ENCODE data around the gene ALPL. TPM values are rescaled to one million over a fixed set of nuclear protein-coding genes. Genes with fewer than 3 reads are reported as not detected.
"Not testable (repeated sequence)": the region's sequence is repeated elsewhere in the genome, so short reads cannot be mapped to it uniquely, and the experiment has no call there.

Gene ALPL
- total RNA-seq, 1 donor = 0.81 TPM

- DNase-seq (ENCODE audit: low read depth in 2 of 3, low spot score in 2 of 3) = no peak
Measured at GRCh38 chr1:21553116-21553926, 44.1 kb downstream of the ALPL start.

- no peak for DNase-seq (ENCODE audit: low read depth in 2 of 3, low spot score in 2 of 3)
Measured at GRCh38 chr1:21559788-21560567, 50.8 kb downstream of the ALPL start.

- DNase-seq (ENCODE audit: low read depth in 2 of 3, low spot score in 2 of 3) = no peak
Measured at GRCh38 chr1:21560916-21561638, 51.9 kb downstream of the ALPL start.

- DNase-seq (ENCODE audit: low read depth in 2 of 3, low spot score in 2 of 3) = no peak
Measured at GRCh38 chr1:21562896-21563295, 53.7 kb downstream of the ALPL start.

- DNase-seq (ENCODE audit: low read depth in 2 of 3, low spot score in 2 of 3) = no peak
Measured at GRCh38 chr1:21563971-21564370, 54.7 kb downstream of the ALPL start.

- DNase-seq (ENCODE audit: low read depth in 2 of 3, low spot score in 2 of 3) = no peak
Measured at GRCh38 chr1:21564521-21565095, 55.4 kb downstream of the ALPL start.

GRCh38 chr1:21565285-21565684 is 56.1 kb downstream of the ALPL start:
- DNase-seq (ENCODE audit: low read depth in 2 of 3, low spot score in 2 of 3) = no peak

GRCh38 chr1:21566361-21566760 is 57.1 kb downstream of the ALPL start:
- DNase-seq (ENCODE audit: low read depth in 2 of 3, low spot score in 2 of 3) = not testable (repeated sequence)

GRCh38 chr1:21567241-21568005 is 58.2 kb downstream of the ALPL start:
- no peak for DNase-seq (ENCODE audit: low read depth in 2 of 3, low spot score in 2 of 3)

GRCh38 chr1:21568006-21568746 is 59.0 kb downstream of the ALPL start:
- no peak for DNase-seq (ENCODE audit: low read depth in 2 of 3, low spot score in 2 of 3)

GRCh38 chr1:21568809-21569385 is 59.7 kb downstream of the ALPL start:
- DNase-seq (ENCODE audit: low read depth in 2 of 3, low spot score in 2 of 3) = no peak

- no peak for DNase-seq (ENCODE audit: low read depth in 2 of 3, low spot score in 2 of 3)
Measured at GRCh38 chr1:21569820-21570527, 60.8 kb downstream of the ALPL start.

- no peak for DNase-seq (ENCODE audit: low read depth in 2 of 3, low spot score in 2 of 3)
Measured at GRCh38 chr1:21570528-21570875, 61.3 kb downstream of the ALPL start.

GRCh38 chr1:21570885-21571284 is 61.7 kb downstream of the ALPL start:
- DNase-seq (ENCODE audit: low read depth in 2 of 3, low spot score in 2 of 3) = no peak

- no peak for DNase-seq (ENCODE audit: low read depth in 2 of 3, low spot score in 2 of 3)
Measured at GRCh38 chr1:21572221-21572620, 63.0 kb downstream of the ALPL start.

- DNase-seq (ENCODE audit: low read depth in 2 of 3, low spot score in 2 of 3) = no peak
Measured at GRCh38 chr1:21572735-21573277, 63.6 kb downstream of the ALPL start.

GRCh38 chr1:21573475-21573874 is 64.3 kb downstream of the ALPL start:
- no peak for DNase-seq (ENCODE audit: low read depth in 2 of 3, low spot score in 2 of 3)

GRCh38 chr1:21573971-21574465 is 64.8 kb downstream of the ALPL start:
- DNase-seq (ENCODE audit: low read depth in 2 of 3, low spot score in 2 of 3) = peak in 2 of 3 donors; percentile 58 to 78

Data from hematopoietic multipotent progenitor cell (in vitro differentiated cells).